ENCODE results near the gene TULP4. TPM values are rescaled to one million over a fixed set of nuclear protein-coding genes. Genes with fewer than 3 reads are reported as not detected.

Gene TULP4
- total and polyA plus RNA-seq, 2 donors (not counting 1 experiment from before 2014, with no cell fraction given): 12.0 to 90.0 TPM

GRCh38 chr6:158489441-158489840 lies 177.2 kb downstream of the TULP4 start:
- CTCF ChIA-PET: no interaction called here
- Histone ChIP-seq H3K9me3 (ENCODE audit: control extremely low read depth in 1 of 3, control insufficient read depth in 2 of 3, insufficient read depth in 1 of 3, low read length in 2 of 3) (no peaks in the 10 kb centered on the region), H3K4me3 (ENCODE audit: control extremely low read depth in 1 of 5, extremely low read depth in 1 of 5, insufficient read depth in 1 of 5, low read depth in 2 of 5, low read length in 4 of 5) (no peak overlapping the region), H3K4me1 (ENCODE audit: control insufficient read depth in 2 of 2, insufficient read depth in 2 of 2, low read length in 2 of 2) (no peaks in the 10 kb centered on the region), H2AFZ (ENCODE audit: insufficient read depth, low read depth, low read length, poor library complexity, severe bottlenecking) (no peak overlapping the region), H3K27ac (ENCODE audit: low read length in 2 of 2) (no peak overlapping the region), H3K27me3 (replicated peaks in 1 of 4; ENCODE audit: control extremely low read depth in 1 of 4, control insufficient read depth in 3 of 4, insufficient read depth in 4 of 4, low read length in 3 of 4) (no peaks in the 10 kb centered on the region), H3K36me3 (replicated peaks in 1 of 2; ENCODE audit: control extremely low read depth in 1 of 2, control insufficient read depth in 1 of 2, extremely low read depth in 1 of 2, insufficient read depth in 2 of 2, low read length in 1 of 2) (peaks cover 0 to 23% of the 10 kb centered on the region in 2 experiments), H3K79me2 (ENCODE audit: control insufficient read depth, insufficient read depth, low read length) (no peaks in the 10 kb centered on the region), H4K20me1 (ENCODE audit: control insufficient read depth, insufficient read depth, low read length, poor library complexity, severe bottlenecking) (no peaks in the 10 kb centered on the region), H3K9ac (ENCODE audit: low read length) (no peak overlapping the region), H3K4me2 (replicated peaks; ENCODE audit: low read depth, low read length, poor library complexity, severe bottlenecking) (no peak overlapping the region)
- H3K9me3 Mint-ChIP-seq (ENCODE audit: insufficient read depth): no peaks in the 10 kb centered on the region
- H3K27ac Mint-ChIP-seq: no peak overlapping the region
- intact Hi-C loops (cut with micrococcal nuclease): no loop called here
- POLR2A ChIA-PET: no interaction called here
- ATAC-seq (ENCODE audit: low read depth) (no peak), DNase-seq (no peak)
- H3K27me3 Mint-ChIP-seq: no peaks in the 10 kb centered on the region
- no peak overlapping the region for H3K4me3 Mint-ChIP-seq
- no peaks in the 10 kb centered on the region for H3K4me1 Mint-ChIP-seq
- WGBS (ENCODE audit: insufficient coverage): 100% methylated on average over 4 of the region's 4 CpGs
- no peak for TF ChIP-seq CTCF (IDR thresholded peaks at IDR 0.05)
- no peak for TF ChIP-seq EZH2 (IDR thresholded peaks at IDR 0.05; ENCODE audit: borderline replicate concordance, insufficient read depth, low read depth, low read length, poor library complexity, severe bottlenecking)

DNA sequence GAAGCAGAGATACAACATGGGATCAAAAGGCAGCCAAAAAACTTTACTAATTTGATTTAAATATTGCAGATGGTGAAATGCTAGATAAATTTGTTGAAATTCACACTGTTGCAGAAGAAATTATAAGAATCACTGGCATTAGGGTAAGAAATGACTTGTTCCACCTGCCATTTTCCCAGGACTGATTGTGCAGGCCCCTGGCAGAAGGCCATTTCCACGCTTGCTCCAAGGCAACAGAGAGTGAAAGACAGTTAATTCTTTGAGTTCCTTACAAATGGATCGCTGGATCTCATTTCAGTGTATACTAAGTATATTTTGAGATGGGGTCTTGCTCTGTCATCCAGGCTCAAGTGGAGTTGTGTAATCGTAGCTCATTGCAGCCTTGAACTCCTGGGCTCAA lies 180.6 kb downstream of the TULP4 start:
- intact Hi-C loops (cut with micrococcal nuclease): no loop called here
- H3K4me2 ChIP-seq (replicated peaks; ENCODE audit: low read depth, low read length, poor library complexity, severe bottlenecking): no peak overlapping the region
- Mint-ChIP-seq H3K4me3 (no peak overlapping the region), H3K27me3 (no peaks in the 10 kb centered on the region), H3K9me3 (ENCODE audit: insufficient read depth) (no peaks in the 10 kb centered on the region), H3K27ac (no peak overlapping the region), H3K4me1 (no peaks in the 10 kb centered on the region)
- no peaks in the 10 kb centered on the region for H3K4me1 ChIP-seq (ENCODE audit: control insufficient read depth in 2 of 2, insufficient read depth in 2 of 2, low read length in 2 of 2)
- H4K20me1 ChIP-seq (ENCODE audit: control insufficient read depth, insufficient read depth, low read length, poor library complexity, severe bottlenecking): no peaks in the 10 kb centered on the region
- ChIA-PET POLR2A (no interaction called here), CTCF (interaction anchor here (0.9 kb wide), 1 partner anchor 101 kb away, joined by 3 read pairs; no protein-coding TSS in a partner anchor)
- no peak overlapping the region for H2AFZ ChIP-seq (ENCODE audit: insufficient read depth, low read depth, low read length, poor library complexity, severe bottlenecking)
- H3K79me2 ChIP-seq (ENCODE audit: control insufficient read depth, insufficient read depth, low read length): no peaks in the 10 kb centered on the region
- H3K4me3 ChIP-seq (ENCODE audit: control extremely low read depth in 1 of 5, extremely low read depth in 1 of 5, insufficient read depth in 1 of 5, low read depth in 2 of 5, low read length in 4 of 5): no peak overlapping the region
- ATAC-seq (ENCODE audit: low read depth): no peak
- H3K9me3 ChIP-seq (ENCODE audit: control extremely low read depth in 1 of 3, control insufficient read depth in 2 of 3, insufficient read depth in 1 of 3, low read length in 2 of 3): no peaks in the 10 kb centered on the region
- H3K27ac ChIP-seq (ENCODE audit: low read length in 2 of 2): no peak overlapping the region
- WGBS (ENCODE audit: insufficient coverage): 100% methylated on average over 2 of the region's 3 CpGs
- no peaks in the 10 kb centered on the region for H3K27me3 ChIP-seq (replicated peaks in 1 of 4; ENCODE audit: control extremely low read depth in 1 of 4, control insufficient read depth in 3 of 4, insufficient read depth in 4 of 4, low read length in 3 of 4)
- TF ChIP-seq CTCF (IDR thresholded peaks at IDR 0.05): no peak
- no peak for TF ChIP-seq EZH2 (IDR thresholded peaks at IDR 0.05; ENCODE audit: borderline replicate concordance, insufficient read depth, low read depth, low read length, poor library complexity, severe bottlenecking)
- peaks cover 0 to 36% of the 10 kb centered on the region in 2 experiments for H3K36me3 ChIP-seq (replicated peaks in 1 of 2; ENCODE audit: control extremely low read depth in 1 of 2, control insufficient read depth in 1 of 2, extremely low read depth in 1 of 2, insufficient read depth in 2 of 2, low read length in 1 of 2)
- no peak for DNase-seq
- H3K9ac ChIP-seq (ENCODE audit: low read length): no peak overlapping the region
